Fibroblast of gingiva (primary cell): ENCODE measurements around the gene FAF1.

ENCODE experiments used
- DNase-seq: peaks from one replicate; pipeline ENCODE4 v3.0.0-alpha.2; 2011; ENCODE audit warnings: low read depth

Gene FAF1

DNA sequence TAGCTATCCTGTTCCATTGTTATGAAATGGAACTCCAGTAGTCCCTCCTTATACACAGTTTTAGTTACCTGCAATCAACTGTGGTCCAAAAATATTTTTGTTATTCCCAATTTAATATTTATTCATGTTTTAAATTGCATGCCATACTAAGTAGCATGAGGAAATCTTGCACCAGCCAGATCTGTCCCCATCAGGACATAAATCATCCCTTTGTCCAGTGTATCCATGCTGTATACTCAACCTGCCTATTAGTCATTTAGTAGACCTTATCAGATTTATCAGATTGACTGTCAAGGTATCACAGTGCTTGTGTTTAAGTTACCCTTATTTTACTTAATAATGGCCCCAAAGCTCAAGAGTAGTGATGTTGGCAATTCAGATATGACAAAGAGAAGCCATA lies 328.9 kb downstream of the FAF1 start:
- no peak for DNase-seq

DNA sequence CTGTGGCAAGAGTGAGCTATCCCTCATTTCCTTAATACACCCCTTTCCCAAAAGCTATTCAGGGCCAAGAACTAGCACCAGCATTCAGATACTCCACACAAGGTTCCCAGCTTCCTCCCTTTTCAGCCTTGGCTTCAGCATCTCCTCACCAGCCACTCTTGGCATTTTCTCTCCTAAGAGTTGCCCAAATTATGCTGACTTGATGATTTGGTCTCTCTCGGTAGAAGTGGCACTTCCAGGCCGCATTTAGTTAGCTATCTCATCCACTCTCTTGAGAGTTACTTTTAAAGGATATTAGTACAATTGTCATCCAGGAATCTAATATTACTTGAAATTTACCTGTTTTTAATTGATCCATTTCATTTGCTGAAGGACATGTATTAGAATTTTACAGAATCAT lies 337.8 kb downstream of the FAF1 start:
- no peak for DNase-seq

DNA sequence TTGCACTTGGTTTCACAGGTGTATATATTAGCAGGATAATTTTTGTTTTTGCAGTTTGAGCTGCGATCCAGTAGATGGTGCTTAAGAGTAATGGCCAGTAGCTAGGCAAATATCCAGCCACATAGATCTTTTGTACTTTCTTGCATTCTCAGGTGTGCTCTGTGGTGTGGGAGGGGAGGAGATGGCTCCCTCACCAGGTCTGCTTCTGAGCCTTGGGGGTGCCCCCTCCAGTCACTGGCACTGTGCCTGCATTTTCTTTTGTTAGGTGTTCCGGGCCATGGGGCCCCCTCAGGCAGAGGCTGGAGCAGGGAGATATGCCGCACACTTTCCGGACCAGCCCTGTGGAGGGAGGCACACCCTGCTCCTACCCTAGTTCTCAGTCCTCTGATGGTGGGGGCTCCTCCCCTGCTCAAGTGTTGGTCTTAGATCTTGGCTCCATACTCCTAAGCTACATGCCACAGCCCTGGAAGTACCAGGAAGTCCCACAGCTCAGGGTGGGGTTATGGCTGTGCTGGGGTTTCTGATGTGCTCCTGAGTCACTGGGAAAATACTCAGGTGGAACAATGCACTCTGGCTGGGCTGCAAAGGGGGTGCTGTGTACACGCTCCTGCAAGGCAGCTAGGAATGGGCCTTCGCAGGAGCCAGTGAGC lies 339.3 kb downstream of the FAF1 start:
- DNase-seq = no peak

DNA sequence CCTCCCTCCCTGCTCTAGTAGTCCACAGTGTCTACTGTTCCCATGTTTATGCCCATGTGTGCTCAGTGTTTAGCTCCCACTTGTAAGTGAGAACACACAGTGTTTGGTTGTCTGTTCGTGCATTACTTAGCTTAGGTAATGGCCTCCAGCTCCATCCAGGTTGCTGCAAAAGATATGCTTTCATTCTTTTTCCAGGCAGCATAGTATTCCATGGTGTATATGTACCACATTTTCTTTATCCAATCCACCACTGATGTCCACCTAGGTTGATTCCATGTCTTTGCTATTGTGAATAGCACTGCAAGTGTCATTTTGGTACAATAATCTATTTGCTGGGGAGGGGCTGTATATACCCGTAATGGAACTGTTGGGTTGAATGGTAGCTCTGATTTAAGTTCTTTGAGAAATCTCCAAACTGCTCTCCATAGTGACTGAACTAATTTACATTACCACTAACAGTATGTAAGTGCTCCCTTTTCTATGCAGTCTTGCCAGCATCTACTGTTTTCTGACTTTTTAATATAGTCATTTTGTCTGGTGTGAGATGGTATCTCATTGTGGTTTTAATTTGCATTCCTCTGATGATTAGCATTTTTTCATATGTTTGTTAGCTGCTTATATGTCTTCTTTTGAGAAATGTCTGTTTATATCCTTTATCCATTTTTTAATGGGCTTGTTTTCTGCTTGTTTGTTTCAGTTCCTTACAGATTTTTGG lies 344.9 kb downstream of the FAF1 start:
- no peak for DNase-seq

DNA sequence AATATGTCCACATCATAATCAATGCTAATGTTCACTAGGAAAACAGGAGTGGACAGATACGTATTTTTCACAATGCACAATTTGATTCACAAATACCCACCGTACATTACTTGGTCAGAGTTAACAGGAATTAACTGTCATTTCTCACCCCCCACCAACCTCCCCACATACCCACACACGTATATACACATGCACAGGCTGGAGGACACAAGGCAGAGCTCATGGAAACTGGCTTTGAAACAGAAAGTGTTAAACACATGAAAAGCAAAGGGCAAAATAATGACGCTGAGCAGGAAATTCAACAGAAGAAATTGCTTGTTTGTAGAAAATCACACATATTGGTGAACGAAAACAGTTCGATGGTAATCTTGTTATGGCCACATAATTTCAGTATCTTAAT lies 348.4 kb downstream of the FAF1 start:
- DNase-seq = no peak

DNA sequence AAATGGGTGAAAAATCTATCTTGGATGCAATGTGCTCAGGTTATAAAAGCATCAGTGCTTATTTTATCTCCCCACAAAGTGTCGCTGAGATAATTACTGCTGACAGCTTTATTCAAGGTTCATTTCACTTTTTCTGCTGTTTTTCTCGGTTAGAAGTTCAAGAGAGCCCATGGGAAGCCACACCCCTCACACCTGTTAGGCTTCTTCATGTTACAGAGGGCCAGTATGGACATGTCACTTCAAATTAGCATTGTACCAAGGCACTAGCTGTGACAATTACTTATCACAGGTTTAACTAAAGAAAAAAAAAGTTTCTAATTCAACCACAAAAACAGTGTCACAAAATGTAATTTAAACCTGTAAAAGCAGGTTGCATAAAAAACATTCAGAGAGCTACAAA lies 349.5 kb downstream of the FAF1 start:
- DNase-seq = no peak

DNA sequence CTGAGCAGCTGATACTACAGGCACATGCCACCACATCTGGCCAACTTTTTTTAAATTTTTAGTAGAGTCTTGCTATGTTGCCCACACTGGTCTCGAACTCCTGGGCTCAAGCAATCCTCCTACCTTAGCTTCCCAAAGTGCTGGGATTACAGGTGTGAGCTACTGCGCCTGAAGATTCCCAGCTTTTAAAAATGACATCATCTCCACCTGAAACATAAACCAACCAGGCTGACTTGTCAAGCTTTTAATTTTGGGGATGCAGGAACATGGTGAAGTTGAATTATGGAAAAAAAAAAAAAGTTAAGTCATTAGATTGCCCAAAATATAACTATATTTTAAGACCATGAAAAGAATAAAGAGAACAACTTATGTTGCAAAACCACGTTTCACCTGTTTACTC lies 350.6 kb downstream of the FAF1 start:
- DNase-seq = no peak

DNA sequence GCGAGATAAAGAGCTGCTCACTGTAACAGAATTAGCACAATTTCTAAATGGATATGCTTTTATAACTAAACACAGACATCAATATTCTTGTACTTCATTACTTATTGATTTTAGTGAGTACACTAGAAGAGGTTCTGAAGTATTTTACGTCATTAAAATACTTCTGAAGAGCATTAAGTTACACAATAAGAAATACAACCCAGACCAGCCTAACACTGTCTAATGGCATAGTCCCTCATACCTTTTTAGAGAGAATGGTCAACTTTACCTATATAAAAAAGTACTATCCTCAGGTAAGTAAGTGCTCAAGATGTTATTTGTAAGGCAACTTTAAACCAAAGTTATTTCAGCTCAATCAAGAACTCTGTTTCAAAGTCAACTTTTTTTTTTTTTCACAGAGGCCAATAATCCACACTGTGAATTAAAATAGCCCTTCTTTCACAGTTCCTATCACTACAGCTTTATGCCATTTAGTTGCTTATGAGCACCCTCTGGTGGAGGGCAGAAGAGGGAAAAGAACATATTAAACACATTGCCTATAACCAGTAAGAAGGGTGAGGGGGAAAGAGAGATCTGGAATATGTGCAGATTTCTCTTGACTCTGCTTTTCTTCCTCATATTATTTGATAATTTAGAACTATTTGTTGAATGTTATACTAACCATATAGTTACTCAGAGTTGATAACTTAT lies 354.7 kb downstream of the FAF1 start:
- peak; percentile 10 for DNase-seq

DNA sequence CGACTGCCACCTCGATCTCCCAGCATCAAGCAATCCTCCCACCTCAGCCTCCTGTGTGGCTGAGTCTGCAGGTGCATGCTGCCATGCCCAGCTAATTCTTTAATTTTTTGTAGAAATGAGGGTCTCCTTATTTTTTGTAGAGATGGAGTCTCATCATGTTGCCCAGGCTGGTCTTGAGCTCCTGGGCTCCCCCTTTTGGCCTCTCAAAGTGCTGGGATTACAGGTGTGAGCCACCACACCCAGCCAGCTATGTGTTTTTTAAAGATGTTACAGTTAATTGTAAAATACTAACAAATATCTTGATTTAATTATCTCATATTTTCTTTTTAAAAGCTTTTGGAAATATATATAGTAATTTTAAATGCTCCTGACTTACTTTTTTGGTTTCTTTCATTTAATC lies 355.5 kb downstream of the FAF1 start:
- DNase-seq = no peak

DNA sequence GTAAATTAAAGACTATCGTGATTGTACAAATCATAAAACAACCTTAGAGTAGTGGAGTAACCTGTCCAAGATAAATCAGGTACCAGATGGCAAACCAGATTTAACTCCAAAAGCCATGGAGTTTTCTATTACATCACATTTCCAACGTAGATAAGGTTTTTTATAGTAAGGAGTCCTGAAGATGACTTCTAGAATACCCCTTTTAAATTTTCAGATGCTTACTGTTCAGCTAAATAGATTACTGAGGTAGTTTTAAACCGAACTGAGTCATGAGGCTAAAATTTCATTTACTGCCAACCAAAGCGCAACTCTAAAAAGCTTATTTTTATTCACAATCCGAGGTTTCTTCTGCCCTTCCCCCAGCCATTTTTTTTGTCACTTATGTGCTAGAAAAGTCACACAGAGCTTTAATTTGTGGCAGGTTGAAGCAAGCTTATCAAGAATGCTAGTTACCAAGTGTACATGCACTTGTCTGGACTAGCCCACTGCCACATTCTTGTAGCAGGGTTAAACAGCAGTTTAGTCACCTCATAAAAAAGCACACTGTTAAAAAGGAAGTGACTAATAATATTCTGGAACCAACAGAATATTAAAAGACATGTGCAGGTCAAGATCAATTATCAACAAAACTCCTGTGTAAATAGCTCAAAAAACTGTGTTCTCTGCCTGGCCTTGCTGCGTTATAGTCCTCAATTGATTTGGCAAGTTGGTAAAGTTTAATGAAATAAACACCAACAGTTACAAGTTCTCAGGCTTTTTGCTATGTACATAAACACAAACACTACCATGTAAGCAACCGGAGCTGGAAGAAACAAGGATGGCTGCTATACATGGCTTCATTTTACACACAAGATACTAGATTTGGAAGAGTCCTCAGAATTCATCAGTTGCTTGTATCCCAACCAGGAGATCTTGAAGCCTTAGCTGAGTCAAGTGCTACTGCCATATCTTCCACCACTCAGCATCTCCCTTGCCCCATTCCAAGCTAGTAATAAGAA lies 356.5 kb downstream of the FAF1 start:
- DNase-seq = no peak

DNA sequence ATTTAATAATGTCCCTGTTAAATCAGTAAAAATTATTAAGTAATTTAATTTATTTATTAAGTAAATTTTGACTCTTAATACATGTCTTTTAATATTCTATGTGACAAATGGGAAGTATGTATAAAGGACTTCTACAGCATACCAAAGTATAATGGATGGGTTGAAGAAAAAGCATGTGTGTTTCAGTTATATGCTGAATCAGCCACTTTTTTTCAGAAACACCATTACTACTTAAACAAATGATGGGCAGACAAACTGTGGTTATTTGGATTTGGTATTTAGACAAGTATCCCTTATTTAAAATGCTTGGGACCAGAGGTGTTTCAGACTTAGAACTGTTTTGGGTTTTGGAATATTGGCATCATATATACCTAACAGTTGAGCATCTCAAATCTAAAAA lies 360.5 kb downstream of the FAF1 start:
- DNase-seq = no peak

DNA sequence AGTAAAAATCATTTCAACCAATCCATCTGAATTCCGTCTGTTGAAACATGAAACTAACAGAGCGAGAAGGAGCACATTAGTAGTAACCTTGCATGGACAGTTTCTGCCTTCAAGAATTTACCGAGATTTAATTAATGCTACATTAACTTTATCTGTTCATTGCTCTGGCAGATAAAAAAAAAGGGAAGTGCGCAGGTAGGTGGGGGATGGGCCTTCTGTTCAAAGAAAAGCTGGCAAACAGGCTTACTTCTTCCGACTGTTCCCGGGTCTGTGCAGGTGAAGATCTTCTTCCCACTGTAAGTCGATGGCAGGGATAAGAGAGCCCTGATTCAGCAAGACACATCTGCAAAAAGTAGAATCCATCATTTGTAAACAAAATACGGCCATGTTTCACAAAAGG lies 364.2 kb downstream of the FAF1 start:
- no peak for DNase-seq

DNA sequence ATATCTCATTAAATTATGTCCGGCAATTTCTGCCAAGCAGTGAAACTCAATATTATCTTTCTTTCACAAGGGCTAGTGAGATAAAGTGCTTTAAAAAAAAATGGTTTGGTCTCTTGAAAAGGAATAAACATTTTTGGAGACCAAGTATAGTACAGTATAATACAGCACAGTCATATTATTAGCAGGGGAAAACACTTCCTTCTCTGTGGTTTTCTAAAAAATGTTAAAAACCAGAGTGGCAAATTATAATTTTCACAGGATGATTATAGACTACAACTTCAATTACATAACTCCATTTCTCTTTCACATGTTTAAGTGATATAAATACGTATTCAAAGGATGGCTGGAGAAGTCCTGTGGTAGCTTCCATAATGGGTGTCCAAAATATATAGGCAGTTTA lies 366.6 kb downstream of the FAF1 start:
- DNase-seq = no peak

DNA sequence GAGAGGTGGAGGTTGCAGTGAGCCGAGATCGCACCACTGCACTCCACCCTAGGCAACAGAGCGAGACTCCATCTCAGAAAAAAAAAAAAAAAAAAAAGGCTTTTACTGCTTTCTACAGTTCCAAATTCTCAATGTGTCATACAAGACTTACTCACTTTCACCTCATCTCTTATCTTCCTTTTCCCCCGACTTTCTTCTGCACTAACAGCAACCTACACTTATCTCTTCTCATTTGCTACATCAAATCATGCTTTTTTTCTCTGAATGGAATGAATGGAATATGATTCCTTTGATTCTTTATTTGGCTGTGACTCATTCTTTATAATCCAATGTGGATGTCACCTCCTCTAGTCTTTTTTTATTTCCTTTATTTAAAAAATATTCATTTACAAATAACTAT lies 368.5 kb downstream of the FAF1 start:
- DNase-seq = no peak

DNA sequence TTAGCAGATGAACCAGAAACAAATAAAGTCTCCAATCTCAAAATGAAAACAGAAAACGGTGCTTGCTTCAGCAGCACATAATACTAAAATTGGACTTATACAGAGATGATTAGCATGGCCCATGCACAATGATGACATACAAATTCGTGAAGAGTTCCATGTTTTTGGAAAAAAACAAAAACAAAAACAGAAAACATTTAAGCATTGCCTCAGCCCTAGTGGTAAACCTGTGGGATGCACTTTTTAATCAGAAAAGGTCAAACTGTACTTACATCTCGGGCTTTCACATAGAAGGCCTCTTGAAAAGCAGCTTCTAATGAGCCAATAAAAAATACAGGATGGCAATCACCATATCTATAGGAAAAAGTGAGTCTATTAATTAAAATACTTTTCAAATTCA lies 377.7 kb downstream of the FAF1 start:
- DNase-seq = no peak

DNA sequence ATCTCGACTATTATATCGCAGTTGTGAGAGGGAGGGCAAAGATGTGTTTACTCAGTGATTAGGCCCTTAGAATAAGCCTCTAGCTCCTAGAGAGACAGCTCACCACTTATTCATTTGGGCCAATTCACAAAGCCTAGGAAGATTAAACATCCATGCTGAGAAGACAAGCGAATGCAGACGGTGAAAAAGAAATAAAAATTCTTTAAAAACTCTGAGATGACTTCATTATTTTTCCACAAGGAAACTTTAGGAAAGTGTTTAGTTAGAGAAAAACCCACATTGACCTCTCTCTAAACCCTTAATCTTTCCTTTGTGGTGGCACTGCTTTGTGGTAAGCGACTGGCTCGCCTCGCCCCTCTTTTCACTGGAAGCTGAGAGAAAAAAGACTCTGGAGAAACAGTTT lies 390.0 kb downstream of the FAF1 start:
- no peak for DNase-seq

DNA sequence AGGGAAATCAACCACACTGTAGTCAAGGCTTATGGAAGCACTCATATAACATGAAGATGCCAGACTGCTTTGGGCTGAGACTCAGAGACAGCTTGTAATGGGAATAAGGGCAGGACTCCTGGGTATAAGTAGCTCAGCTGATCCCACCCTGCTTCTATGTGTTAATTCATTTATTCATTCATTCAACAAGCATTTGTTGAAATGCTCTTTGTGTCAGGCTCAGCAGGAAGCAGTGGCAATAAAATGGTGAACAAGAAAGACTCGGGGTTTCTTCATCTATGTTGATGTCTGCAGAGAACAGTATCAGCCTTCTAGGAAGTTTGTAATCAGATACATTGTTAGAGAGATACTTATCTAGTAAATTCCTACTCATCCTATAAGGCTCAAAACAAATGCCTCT lies 391.3 kb downstream of the FAF1 start:
- DNase-seq = no peak

DNA sequence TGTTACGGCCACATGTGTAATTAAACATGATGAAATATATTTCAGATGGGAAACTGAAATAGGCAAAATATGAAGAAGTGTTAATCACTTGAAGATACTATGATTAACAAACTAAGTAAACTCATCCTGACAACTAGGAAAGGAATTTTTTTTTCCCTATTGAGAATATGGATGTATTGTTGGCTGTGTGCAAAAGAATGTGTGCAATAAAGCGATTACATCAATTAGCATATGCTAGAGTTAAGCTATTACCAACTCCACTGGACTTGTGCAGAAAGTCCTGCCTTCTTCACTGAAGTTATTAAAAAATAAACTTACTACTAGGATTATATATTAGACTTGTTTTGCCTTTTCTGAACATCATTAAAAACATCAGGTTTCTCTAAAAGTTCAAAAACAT lies 393.7 kb downstream of the FAF1 start:
- DNase-seq = no peak

DNA sequence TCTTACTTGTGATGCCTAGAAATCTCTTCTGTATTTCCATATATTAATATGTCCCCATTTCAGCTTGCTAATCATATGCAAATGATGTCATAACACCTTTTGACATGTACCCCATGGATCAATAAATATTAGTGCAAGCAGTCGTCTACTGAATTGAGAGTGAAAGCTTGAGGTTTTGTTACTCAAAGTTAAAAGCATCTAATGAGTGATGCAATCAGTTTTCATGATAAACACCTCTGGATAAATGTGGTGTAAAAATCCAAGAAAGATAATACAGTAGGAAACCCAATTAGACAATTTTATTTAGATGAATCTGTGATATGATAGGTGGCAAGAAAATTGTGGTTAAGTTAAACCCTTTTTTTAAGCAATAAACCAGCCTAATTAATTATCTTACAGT lies 395.6 kb downstream of the FAF1 start:
- DNase-seq = no peak

DNA sequence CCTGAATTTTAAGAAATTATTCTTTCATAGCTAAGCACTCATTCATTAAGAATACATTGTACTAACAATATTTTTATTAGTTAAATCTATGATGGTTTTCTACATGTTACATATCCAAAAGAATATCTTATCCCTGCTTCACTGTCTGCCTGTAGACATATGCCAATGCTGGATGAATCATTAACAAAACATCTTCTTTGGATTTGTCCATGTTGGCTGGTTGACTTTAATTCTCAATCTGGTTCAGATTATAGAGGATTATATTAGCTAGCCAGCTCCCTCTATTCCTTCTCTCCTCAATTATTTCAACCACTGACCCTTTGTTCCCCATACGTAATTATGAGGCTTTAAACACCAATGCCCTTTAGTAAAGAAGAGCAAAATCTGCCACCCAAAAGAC lies 398.0 kb downstream of the FAF1 start:
- peak; percentile 57 for DNase-seq

DNA sequence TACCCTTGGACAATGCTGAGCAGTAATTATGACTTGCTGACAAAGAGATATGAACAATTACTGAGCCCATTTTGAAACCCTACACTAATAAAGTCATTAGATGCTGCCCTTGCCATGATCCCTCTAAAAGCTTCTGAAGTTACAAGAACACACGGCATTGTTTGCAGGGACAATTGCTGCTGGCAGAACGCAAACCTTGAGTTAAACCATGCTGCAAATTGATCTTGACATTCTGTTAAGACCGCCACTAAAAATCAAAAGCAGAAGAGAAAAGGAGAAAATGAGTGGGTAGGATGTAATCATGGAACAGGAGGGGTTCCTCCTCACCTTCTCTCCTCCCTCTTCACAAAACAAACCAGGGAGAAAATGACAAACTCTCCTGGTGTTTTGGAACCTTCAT lies 400.6 kb downstream of the FAF1 start:
- no peak for DNase-seq

DNA sequence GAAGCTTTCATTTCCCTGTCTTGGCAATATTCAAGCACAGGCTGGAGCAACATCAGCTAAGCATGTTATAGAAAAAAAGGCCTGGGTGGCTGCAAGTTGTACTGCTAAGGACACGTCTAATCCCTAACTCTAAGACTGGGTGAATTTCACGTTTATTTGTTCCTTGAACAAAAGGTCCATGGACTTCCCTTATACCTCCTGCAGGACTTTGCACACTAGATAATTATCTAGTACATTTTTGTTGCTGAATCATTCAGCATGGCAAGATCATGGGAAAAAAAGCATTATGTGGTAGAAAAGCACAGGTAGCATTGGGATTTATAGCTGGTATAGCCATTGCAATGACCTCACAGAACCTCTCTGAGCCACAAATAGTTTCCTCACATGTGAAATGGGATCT lies 406.1 kb downstream of the FAF1 start:
- no peak for DNase-seq
